ENCODE data around the gene FBLN2.

The FBLN2 gene

GRCh38 chr3:13525827-13526625, 22.9 kb upstream of the FBLN2 start:
- H3K27ac ChIP-seq: no peak overlapping the region
- no peak for TF ChIP-seq CTCF (IDR thresholded peaks at IDR 0.05)
- no peaks in the 10 kb centered on the region for H3K4me1 ChIP-seq (ENCODE audit: control insufficient read depth in 1 of 2, insufficient read depth in 1 of 2, low read depth in 1 of 2, low read length in 1 of 2)
- no peaks in the 10 kb centered on the region for H3K36me3 ChIP-seq
- H3K4me3 ChIP-seq (ENCODE audit: low read depth in 1 of 2, low read length in 1 of 2): no peak overlapping the region
- H3K27me3 ChIP-seq: no peaks in the 10 kb centered on the region
- no peaks in the 10 kb centered on the region for H3K9me3 ChIP-seq

GRCh38 chr3:13526626-13526949, 22.3 kb upstream of the FBLN2 start:
- Histone ChIP-seq H3K27me3 (no peaks in the 10 kb centered on the region), H3K36me3 (no peaks in the 10 kb centered on the region), H3K9me3 (no peaks in the 10 kb centered on the region), H3K27ac (no peak overlapping the region), H3K4me1 (ENCODE audit: control insufficient read depth in 1 of 2, insufficient read depth in 1 of 2, low read depth in 1 of 2, low read length in 1 of 2) (no peaks in the 10 kb centered on the region), H3K4me3 (ENCODE audit: low read depth in 1 of 2, low read length in 1 of 2) (no peak overlapping the region)
- TF ChIP-seq CTCF (IDR thresholded peaks at IDR 0.05): no peak

DNA sequence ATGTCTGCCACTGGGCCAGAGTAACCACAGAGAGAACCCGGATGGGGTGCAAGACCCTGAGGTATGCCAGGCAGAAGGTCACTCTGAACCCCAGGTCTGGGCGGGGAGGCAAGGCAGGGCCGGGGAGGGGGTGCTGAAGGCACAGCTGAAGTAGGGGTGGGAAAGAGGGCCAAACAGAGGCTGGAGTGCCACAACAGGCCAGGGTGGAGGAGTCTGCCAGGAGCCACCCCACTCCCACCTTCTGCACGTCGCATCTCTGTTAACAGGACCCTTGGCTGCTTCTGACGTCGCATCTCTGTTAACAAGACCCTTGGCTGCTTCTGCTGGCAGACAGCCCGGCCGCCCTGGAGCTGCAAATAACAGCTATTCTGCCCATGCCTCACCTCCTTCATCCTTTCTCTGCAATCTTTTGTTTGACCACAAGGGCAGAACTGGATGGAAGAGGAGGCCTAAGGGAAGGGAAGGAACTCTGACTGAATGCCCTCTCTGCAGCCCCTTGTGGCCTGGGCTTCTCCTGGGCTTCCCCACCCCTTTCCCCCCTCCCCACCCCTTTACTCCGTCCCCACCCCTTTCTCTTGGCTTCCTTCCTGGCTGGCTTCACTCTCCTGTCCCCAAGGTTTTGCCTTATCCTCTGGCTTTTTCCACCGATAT, 20.6 kb upstream of the FBLN2 start:
- no peaks in the 10 kb centered on the region for H3K4me1 ChIP-seq (ENCODE audit: control insufficient read depth in 1 of 2, insufficient read depth in 1 of 2, low read depth in 1 of 2, low read length in 1 of 2)

GRCh38 chr3:13529196-13530112, 19.5 kb upstream of the FBLN2 start:
- Histone ChIP-seq H3K4me3 (ENCODE audit: low read depth in 1 of 2, low read length in 1 of 2) (no peak overlapping the region), H3K36me3 (no peaks in the 10 kb centered on the region), H3K9me3 (no peaks in the 10 kb centered on the region), H3K27ac (no peak overlapping the region), H3K27me3 (no peaks in the 10 kb centered on the region), H3K4me1 (ENCODE audit: control insufficient read depth in 1 of 2, insufficient read depth in 1 of 2, low read depth in 1 of 2, low read length in 1 of 2) (no peaks in the 10 kb centered on the region)
- TF ChIP-seq CTCF (IDR thresholded peaks at IDR 0.05): no peak

More for the DNA sequence above, 20.6 kb upstream of the FBLN2 start:
- no peaks in the 10 kb centered on the region for H3K27me3 ChIP-seq
- TF ChIP-seq CTCF (IDR thresholded peaks at IDR 0.05): no peak
- no peak overlapping the region for H3K27ac ChIP-seq
- H3K9me3 ChIP-seq: no peaks in the 10 kb centered on the region
- H3K4me3 ChIP-seq (ENCODE audit: low read depth in 1 of 2, low read length in 1 of 2): no peak overlapping the region
- H3K36me3 ChIP-seq: no peaks in the 10 kb centered on the region

DNA sequence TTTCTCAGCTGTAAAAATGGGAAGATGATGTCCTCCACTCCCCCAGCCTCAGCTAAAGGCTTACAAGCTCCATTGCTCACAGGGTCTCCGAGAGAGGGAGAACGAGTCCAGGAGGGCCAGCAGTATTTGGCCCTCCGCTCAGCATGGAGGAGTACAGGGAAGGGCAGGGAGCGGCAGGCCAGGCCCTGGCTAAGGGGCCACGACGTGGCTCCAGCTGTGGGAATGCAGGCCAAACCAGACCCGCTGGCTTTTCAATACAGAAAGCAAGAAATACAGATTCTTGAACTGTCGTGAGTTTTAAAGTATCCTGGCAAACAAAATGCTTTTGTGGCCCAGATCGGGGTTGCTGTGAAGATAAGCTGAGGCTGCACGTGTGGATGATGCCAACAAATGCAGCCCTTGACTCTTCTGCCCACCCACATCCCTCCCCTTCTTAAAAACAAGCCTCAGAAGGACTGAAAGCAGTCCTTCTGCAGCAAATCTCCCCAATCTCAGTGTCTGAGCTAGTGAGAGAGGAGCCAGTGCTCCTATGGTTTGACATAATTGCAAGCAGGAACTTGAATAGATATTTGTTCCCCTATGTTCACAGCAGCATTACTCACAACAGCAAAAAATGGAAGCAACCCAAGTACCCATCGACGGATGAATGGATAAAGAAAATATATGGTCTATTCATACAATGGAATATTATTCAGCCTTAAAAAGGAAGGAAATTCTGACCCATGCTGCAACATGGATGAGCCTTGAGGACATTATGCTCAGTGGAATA, 18.5 kb upstream of the FBLN2 start:
- Histone ChIP-seq H3K4me3 (ENCODE audit: low read depth in 1 of 2, low read length in 1 of 2) (no peak overlapping the region), H3K27ac (no peak overlapping the region), H3K36me3 (no peaks in the 10 kb centered on the region), H3K9me3 (no peaks in the 10 kb centered on the region), H3K27me3 (no peaks in the 10 kb centered on the region), H3K4me1 (ENCODE audit: control insufficient read depth in 1 of 2, insufficient read depth in 1 of 2, low read depth in 1 of 2, low read length in 1 of 2) (no peaks in the 10 kb centered on the region)
- TF ChIP-seq CTCF (IDR thresholded peaks at IDR 0.05): no peak

All from neutrophil (primary cell).